GM12873 (cell line): Measurements from ENCODE around the gene LKAAEAR1.

Experiments used
- CTCF ChIP-seq: IDR thresholded peaks from 2 replicates; pipeline ENCODE4 v1.5.1; 2012; ENCODE audit warnings: low read depth, mild to moderate bottlenecking, moderate library complexity, low read length, control low read depth; ENCODE audit not compliant: insufficient read depth; ENCODE audit errors: missing control alignments

Gene LKAAEAR1

GRCh38 chr20:64112691-64113443 is 28.7 kb upstream of the LKAAEAR1 start:
- TF ChIP-seq CTCF: no peak

DNA sequence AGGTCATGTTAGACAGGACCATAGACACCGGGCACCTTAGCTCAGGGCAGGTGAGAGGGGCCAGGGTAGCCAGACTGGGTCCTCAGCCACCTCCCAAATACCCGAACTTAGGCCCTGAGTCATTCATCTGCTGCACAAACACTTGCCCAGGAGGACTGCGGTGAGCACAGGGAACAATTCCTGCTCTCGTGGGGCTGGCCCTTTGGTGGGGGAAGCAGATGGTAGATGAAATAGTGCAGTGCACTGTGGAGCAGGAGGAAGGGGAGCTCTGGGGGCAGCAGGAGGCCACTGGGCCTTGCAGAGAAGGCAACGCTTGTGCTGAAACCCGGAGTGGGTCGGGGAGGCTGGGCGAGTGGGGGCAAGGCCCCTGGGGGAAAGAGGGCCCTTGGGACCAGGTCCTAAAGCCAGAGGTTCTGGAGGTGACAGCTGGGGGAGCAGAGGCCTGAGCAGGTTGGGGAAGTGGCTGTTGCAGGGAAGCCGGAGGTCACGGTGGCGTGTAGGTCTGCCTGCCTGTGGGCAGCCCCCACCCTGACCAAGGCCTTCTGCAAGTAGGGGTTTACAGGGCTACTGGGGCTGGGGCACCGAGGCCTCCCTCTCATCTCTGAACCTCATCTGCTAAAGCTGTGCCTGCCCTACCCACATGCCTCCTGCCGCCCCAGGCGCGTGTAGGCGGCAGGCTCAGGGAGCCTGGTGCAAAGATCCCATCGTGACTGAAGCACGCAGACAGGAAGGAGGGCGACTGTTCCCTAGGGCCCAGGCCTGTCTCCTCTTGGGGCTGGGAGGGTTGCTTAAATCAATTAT is 27.8 kb upstream of the LKAAEAR1 start:
- no peak for TF ChIP-seq CTCF

DNA sequence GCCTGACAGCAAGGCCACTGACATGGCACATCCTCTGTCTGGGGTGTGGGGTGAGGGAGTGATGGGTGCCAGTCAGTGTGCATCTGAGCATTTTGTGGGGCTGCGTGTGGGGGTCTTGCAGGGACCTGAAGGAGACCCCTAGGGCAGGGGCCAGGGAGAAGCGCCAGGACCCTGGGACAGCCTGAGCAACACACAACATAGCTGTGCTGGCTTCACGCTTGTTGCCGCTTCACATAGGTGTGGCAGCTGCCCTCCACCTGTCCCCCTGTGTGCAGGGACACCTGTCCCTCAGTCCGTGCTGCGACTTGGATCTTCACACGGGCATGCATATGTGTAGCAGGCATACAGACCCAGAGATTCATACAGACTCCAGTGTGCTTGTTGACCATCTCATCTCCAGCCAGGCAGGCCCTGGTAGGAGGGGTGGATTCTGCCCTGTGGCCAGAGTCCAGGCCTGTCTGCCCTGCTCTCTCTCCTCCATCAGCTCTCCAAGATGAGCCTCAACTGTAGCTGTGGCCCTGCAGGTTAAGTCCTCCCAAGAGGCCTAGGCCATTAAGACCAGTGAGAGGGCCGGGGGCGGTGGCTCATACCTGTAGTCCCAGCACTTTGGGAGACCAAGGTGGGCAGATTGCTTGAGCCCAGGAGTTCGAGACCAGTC is 26.3 kb upstream of the LKAAEAR1 start:
- no peak for TF ChIP-seq CTCF

GRCh38 chr20:64109831-64110391 is 25.7 kb upstream of the LKAAEAR1 start:
- no peak for TF ChIP-seq CTCF

DNA sequence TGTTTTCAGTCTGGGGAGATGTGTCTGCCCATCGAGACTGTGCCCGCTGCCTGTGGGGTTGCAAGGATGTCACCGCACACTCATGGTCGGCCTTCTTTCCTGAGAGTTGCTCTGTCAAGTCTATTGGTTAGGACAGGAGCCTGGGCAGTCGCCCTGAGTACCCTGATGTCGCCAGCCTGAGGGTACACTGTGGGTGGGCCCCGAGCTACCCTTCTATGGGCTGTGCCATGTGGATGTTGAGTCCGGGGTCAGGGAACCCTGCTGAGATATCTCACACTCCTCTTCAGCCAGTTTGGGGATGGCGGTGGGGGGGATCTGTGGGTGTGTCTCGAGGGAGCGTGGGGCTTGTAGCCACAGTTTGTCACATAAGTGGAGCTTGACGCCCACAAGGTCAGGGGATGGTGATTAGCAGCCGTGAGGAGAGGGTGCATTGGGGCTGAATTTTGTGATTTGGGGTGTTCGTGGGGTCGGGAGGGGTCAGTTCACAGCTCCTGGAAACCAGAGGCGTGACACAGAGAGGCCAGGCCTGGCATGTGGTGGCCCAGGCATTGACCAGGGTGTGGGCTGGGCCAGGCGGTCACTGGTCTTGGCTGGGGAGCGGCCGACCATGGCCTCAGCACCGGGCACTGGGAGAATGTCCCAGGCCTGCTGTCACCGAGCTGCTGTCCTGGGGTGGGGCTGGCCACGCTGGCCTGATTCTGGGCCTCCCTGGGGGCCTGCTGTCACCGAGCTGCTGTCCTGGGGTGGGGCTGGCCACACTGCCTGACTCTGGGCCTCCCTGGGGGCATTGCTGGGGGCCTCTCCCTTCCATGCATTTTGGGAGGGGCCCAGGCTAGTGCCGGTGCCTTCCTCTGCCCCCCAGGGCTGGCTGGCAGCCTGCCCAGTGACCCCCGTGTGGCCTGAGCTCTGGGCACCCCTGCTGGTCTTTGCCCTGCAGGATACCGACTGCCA is 24.8 kb upstream of the LKAAEAR1 start:
- no peak for TF ChIP-seq CTCF

DNA sequence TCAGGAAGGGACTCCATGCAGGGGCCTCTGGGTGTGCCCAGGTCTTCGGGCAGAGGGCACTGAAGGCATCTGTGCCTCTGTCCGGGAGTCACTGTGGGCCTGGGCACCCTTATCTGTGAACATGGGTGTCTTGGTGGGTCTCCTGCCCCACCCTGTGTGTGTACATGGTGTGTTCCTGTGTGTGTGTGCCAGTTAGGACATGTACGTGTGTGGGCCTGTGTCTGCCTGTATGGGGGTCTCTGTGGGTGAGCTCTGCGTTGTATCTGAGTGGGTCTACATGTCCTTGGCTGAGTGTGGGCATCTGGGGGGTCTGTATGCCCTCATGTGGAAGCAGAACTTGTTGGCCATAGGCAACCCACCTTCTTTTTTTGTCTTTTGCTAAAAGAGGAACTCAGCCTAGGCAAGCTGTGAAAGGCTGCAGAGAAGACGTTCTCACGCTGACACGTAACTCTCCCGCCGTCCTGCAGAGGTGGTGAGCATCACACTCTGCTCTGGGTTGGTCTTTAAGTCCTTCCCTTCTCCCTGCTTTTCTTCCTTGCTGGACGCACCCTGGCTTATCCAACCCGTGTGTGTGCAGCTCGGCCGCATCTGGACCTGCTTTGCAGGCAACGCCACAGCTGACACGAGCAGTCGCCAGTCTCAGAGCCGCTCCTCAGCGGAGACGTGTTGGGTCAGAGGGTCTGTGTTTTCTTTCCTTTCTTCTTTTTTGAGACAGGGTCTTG is 23.7 kb upstream of the LKAAEAR1 start:
- TF ChIP-seq CTCF: no peak
